ENCODE data around the gene SEPTIN3. TPM values are rescaled to one million over a fixed set of nuclear protein-coding genes. Genes with fewer than 3 reads are reported as not detected.
A peak's percentile ranks its signal among the peaks of the same experiment; 100 is the strongest.

The SEPTIN3 gene
- total RNA-seq, 1 donor from 2014 or later = 0.05 TPM

DNA sequence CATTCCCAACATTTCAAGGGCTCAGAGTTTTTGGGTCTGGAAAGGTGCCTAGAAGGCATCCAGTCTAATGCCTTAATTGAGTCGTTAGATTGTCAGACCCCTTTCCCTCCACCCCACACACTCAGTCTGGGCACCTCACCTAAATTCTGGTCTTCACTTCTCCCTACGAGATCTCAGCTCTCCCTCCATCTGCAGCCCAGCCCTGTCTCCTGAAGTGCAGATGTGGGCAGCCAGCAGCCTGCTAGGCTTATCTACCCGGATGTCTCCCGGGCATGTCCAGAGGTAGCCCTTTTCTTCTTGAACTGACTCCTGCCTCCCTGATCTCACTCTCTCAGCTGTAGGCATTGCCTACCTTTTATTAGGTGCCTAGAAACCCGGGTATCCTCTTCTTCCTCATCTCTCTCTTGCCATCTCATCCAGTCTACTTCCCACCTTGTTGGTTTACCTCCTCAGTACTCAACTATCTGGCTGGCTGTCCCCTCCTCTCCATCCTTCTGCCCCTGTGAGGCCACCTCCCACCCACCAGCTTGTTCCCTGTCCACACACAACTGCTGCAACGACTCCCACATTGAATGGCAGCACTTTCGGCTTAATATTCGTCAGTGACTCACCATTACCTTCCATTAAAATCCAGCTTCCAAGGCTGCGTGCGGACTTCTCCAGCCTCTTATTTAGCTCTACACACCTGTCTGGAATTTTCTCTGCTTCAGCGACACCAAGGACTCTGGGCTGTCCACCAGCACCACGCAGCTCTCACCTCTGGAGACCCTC is 6.2 kb downstream of the SEPTIN3 start:
- no peak for DNase-seq (ENCODE audit: low read depth)

DNA sequence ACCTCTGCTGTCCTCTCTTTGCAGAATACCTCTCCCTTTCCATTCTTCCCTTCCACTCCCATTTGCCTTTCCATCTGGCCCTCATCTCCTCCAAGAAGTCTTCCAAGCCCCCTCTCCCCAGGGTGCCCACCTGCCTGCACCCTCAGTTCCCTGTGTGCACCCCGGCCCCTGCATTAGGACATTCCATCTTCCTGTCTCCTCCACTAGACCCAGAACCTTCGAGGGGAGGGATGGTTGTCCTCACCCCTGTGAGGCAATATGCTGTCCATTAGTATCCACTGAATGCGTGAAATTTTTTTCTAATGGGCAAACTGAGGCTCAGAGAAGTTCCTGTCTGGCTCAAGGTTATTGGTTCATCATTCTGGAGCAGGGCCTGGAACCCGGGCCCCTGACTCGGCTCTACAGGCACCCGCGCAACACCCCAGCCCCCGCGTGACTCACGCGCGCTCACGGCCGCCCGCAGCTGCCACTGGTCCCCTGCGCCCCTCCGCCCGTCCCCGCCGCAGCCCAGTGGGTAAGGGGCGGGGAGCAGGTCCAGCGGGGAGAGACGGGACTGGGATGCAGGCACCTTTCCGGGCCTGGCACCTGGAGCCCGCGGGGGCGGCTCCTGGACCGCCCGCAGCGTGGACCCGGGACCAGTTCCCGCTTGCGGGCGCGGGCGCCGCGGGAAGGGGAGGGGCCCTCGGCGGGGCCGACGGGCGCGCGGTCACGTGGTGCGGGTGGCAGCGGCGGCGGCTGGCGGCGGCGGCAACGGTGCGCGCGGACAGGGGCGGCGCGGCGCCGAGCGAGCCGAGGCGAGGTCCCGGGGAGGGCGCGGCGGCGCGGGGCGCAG is 7.0 kb downstream of the SEPTIN3 start:
- no peak for DNase-seq (ENCODE audit: low read depth)

DNA sequence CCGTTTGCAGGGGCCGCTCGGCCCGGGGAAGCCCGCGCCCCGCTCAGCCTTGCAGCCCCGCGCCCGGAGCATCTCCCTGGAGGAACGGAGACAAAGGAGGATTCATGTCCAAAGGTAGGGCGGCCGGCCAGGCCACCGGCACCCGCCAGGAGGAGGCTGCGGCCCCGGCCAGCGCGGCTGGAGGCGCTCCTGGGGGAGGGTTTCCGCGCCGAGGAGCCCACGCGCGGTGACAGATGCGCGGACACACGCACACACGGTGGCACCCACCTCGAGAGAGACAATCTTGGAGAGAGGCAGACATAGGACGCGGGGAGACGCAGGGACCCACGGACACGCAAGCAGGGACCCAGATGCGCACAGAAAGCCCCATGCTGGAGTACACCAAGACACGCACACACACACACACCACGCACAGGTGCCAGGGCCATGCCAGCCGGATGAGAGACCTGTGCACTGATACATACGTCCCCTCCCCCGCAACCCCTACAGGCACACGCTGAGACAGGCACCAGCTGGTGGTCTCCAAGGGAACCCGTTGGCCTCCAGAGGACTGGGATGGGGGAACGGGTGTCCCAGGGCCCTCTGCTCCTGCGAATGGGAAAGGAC is 7.8 kb downstream of the SEPTIN3 start:
- DNase-seq (ENCODE audit: low read depth) = no peak

DNA sequence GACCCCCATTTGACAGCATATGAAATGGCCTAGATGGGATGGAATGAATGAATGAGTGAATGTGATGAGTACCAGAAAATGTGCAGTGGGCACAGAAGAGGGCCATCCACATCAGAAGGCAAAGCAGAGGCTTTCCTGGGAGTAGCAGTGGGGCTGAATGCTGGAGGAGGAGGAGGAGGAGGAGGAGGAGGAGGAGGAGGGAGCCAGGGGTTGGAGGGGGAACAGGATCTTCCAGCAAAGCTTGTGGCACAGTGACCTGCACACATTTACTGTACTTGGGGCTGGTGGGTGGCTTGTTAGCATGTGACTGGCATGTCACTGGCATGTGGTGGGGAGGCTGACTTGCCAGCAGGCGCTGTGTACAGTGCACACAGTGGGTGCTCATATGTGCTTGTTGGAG is 9.5 kb downstream of the SEPTIN3 start:
- no peak for DNase-seq (ENCODE audit: low read depth)

DNA sequence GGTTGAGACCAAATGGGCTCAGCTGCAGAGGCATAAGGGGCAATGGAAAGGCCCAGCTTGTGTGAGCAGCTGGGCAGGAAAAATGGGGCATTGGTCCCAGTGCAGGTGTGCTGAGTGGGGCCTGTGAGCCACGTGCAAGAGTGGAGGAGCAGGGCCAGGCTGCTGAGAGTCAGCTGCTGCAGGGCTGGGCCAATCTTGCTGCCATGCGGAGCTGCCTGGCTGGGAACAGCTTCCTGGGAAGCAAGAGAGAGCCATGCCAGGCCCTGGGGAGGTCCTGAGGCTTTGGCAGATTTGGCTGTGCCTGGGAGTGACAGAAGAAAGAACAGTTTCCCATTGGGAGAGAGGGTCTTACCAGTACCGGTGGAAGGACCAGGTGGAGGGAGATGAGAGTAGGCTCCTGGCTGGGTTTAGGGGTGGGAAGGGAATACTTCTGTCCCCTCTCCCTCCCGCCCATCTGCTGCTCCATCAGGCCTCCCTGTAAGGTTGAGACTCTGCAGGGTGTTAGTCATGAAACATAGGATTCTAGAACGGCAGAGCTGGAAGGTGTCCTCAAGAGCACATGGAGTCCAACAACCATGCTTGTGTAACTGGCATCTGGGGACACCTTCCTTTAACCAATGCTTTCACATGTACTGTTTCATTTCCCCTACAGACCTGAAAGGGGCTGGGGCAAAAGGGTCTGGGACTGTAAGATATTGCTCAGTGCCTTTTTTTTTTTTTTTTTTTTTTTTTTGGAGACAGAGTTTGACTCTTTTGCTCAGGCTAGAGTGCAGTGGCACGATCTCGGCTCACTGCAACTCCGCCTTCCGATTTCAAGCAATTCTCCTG is 10.4 kb downstream of the SEPTIN3 start:
- no peak for DNase-seq (ENCODE audit: low read depth)

DNA sequence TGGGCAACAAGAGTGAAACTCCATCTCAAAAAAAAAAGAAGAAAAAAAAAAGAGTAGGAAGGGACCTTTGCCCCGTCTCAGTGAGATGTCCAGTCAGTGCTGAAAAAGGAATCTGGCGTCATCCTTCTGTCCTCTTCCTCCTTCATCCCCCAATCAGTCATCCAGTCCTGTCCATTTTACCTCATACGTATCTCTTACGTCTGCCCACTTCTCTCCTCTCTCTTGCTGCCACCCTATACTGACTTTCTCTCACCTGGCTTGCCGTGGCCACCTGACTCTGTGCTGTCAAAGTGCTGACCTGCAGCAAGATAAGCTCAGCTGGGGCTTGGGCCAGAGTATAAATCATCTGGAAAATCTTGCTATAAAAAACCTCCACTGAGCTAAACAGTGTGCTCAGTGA is 13.6 kb downstream of the SEPTIN3 start:
- no peak for DNase-seq (ENCODE audit: low read depth)

DNA sequence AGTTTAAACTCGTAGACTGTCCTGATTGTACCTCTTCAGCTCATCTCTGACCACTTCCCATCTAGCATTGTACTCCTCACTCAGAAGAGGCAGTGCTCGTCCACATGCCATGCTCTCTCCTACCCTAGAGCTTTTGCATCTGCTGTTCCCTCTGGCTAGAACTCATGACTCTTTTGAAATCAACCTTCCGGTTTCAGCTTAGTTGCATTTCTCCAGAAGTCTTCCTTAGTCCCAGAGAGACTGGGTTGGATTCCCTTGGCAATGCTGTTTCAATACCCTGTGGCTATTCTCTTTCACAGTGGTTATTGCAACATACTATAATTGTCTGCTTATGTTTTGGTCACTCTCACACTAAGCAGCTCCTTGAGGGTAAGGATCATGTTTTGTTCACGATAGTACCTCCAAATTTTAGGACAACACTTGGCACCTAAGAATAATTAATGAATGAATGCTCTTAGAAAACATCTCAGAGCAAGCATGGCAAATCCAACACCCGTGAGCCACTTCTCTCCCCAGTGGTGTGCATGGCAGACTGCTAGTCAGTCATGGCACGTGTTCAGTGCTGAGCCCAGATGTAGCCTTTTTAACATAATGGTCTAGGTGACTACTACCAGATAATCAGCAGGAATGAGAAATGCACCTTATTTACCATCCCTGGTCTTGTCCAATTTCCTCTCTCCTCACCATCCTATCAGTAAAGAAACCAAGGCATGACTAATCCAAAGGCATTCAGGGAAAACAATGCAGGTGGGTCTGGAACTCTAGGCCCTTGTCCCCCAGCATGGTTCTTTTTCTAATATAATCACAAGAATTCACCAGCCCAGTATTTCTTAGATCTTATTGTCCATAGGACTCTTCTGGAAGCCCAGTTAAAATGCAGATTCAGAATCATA is 14.5 kb downstream of the SEPTIN3 start:
- DNase-seq (ENCODE audit: low read depth) = peak; percentile 25

DNA sequence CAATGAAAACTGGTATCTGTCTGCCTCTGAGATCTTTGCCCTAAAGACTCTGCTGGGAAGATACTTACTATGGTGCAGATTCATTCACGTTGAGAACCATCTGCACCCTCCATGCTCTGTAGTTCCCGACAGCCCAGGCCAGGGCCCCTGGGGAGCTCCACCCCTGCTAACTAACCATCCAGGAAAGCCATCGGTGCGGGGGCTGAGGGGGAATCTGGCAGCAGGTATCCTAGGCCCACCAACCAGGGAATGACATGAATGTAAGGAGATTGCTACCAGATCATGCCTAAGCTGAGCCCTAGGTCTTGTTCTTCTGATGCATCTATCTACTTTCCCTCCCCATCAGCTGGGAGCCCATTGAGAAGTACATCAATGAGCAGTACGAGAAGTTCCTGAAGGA is 18.0 kb downstream of the SEPTIN3 start:
- DNase-seq (ENCODE audit: low read depth) = no peak

DNA sequence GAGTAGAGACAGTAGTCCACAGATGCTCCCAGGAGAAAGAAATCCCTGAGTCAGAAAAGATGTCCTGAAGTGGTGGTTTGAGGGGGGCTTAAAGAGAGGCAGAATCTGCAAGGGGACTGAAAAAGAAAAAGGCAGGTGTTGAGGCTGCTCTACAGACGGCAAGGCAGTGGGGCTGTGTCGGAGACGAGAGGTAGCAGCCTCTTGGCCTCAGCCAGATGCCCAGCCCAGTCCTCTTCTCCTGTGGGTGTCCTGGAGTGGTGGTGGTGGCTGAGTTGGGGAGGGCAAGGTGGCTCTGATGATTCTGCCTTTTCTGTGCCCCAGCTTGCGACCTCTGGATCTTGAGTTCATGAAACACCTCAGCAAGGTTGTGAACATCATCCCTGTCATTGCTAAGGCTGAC is 20.0 kb downstream of the SEPTIN3 start:
- no peak for DNase-seq (ENCODE audit: low read depth)

DNA sequence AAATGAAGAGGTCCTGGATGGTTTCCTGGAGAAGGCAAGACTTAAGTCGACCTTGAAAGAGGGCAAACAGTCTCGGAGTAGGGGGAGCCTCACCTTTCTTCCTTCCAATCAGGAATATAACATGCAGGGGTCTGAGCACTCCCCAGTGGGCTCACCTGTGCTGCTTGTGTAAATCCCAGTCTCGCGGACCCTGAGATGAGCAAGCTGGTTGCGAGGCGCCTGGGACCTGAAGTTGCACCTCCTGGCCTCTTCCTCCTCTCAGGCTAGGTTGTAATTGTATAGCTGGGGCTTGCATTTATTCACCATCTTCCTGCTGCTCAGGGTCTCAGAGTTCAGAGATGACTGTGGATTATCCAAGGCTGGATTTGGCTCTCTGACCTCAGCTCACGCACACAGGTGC is 21.9 kb downstream of the SEPTIN3 start:
- no peak for DNase-seq (ENCODE audit: low read depth)

DNA sequence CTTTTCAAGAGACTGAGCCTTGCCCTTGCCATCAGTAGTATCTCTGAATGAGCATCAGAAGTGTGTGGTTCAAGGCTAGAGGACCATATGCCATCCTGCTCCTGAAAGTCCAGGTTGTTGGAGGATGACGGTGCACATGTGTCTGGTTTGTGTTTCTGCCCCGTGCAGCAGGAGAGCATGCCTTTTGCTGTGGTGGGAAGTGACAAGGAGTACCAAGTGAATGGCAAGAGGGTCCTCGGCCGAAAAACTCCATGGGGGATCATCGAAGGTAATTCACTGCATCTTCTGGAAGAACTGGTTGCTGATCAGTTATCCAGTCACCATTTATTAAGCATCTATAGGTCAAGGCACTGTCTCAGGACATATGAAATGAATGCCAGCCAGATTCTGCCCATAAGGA is 23.3 kb downstream of the SEPTIN3 start:
- DNase-seq (ENCODE audit: low read depth) = no peak

DNA sequence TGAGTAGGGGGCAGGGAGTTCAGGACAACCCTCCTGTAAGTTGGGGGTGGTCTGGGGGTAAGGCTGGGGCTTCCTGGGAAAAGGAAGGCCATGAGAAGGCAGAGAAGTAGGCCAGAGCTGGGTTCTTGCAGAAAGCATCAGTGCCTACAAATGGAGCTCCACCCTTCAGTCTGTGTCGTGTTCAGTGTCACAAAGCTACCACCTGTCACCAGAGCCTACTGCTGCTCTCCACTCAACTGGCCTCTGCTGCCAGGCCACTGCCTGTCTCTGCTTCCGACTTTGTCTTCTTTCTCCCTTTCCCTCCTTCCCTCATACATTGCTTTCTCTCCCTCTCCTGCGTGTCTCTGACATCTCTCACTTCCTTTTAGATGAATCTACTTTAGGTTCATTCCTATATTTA is 26.0 kb downstream of the SEPTIN3 start:
- no peak for DNase-seq (ENCODE audit: low read depth)

DNA sequence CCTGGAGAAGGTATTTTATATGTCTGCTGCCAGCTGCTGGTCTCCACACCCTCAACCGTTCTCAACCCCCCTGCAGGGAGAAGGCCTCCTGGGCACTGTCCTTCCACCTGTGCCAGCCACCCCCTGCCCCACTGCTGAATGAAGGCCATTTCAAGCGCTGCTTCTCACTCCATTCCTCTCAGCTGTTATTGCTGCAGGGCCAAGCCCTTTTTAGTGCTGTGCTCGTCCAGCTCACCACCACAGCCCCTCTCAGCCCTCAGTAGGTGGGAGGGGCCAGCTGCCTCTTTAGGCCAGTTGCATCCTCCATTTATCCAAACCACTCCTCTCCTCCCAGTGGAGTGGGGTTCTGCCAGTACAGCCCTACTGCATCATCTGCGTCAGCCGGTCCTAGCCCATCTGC is 27.6 kb downstream of the SEPTIN3 start:
- DNase-seq (ENCODE audit: low read depth) = no peak

DNA sequence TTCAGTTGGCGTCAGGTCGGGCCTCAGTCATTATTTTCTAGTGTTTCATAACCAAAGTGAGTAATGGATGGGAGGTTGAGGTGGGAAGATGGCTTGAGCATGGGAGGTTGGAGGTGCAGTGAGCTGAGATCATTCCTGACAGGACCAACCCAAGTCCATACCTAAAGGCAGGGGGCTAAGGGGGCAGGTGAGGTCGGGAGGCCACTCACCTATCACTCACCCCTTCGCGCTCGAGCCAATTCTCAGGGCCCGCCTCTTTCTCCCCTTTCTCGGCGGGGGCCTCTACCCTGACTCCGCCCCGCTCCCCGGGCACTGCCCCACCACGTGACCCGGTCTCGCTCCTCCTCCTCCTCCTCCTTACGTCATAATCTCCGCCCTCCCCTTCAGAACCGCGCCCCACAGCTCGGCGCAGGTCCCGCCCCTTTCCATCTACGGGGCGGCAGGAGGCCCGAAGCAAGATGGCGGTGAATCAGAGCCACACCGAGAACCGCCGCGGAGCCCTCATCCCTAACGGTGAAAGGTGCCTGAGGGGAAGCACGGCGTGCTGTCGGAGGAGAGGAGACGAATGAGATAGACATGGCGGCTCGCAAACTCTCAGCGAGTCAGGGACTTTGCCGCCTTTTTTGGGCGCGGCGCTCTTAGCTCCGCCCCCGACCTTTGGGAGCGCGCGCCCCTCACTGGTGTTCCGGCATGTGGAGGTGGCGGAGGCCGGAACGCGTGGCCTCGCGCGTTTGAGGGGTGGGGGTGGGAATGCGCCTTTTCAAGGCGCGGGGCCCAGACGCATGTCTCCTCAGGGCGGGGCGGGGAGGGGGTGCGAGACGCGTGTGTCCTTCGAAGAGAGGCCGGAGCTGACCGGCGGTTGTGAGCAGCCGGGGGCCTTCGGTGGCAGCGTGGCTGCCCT is 29.4 kb downstream of the SEPTIN3 start, which contains the start of gene WBP2NL:
WBP2NL (plus strand) TSS at position 428 of the 901 bp plus-strand sequence; CDS start at position 459, 31 bp downstream.
- DNase-seq (ENCODE audit: low read depth) = peak; percentile 62

DNA sequence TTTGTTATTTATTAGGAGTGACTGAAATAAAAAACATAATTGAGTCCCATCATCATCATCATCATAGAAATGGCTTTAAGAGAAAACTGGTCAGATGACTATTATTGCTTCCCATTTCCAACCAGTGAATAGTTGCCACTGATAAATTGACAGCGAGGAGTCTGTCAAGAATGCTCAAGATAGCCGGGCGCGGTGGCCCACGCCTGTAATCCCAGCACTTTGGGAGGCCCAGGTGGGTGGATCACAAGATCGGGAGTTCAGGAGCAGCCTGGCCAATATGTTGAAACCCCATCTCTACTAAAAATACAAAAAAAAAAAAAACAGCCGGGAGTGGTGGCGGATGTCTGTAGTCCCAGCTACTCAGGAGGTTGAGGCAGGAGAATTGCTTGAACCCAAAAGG is 31.2 kb downstream of the SEPTIN3 start:
- DNase-seq (ENCODE audit: low read depth) = no peak

DNA sequence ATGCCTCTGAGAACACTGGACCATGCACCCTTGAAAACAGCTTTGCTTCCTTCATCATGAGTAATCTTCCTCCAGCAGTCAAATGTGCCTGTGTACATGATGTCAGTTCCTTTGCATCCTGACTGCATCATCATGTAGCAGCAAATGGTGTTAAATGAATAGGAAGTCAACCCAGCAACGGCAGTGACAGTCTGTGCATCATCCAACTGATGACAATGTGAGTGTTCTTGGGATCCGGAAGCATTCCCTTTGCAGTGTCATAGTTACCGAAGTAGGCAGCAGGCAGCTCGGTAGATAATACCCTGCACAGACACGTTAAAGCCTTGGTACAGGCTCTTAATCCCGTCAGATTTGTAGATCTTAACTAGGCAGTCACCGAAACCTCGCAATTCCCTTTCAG is 31.9 kb downstream of the SEPTIN3 start:
- DNase-seq (ENCODE audit: low read depth) = no peak

DNA sequence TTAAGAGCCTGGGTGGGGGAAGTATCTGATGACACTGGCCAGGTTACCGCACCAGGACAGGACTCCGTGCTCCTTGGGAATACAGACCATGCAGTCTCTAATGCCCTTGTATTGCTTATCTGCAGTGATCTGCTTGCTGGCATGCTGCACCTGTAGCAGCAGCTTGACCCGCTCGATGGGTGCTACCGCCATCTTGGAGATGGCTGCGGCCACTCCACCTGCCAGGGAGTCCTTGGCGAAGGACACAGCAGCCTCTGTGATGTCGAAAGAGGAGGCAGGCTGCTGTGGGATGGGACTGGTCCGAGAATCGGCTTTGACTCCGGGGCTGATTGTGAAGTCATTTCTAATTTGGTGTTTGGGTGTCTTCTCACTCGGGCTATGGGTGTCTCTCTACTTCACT is 32.5 kb downstream of the SEPTIN3 start:
- DNase-seq (ENCODE audit: low read depth) = no peak

DNA sequence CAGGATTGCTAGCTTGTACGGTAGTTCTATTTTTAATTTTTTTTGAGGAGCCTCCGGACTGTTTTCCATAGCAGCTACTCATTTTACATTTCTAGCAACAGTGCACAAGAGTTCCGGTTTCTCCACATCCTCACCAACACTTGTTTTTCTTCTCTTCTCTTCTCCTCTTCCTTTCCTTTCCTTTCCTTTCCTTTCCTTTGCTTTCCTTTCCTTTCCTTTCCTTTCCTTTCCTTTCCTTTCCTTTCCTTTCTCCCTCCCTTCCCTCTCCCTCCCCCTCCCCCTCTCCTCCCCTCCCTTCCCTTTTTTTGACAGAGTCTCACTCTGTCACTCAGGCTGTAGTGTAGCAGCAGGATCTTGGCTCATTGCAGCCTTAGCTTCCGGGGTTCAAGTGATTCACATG is 38.7 kb downstream of the SEPTIN3 start:
- DNase-seq (ENCODE audit: low read depth) = no peak

DNA sequence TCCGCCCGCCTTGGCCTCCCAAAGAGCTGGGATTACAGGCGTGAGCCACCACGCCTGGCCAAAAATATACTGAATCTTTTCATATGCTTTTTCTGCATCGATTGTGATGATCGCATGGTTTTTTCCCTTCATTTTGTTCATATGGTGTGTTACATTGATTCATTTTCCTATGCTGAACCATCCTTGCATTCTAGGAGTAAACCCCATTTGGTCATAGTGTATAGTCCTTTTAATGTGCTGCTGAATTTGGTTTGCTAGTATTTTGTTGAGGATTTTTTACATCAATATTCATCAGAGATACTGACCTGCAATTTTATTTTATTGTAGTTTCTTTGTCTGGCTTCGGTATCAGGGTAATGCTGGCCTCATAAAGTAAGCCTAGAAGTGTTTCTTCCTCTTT is 41.5 kb downstream of the SEPTIN3 start:
- DNase-seq (ENCODE audit: low read depth) = no peak

DNA sequence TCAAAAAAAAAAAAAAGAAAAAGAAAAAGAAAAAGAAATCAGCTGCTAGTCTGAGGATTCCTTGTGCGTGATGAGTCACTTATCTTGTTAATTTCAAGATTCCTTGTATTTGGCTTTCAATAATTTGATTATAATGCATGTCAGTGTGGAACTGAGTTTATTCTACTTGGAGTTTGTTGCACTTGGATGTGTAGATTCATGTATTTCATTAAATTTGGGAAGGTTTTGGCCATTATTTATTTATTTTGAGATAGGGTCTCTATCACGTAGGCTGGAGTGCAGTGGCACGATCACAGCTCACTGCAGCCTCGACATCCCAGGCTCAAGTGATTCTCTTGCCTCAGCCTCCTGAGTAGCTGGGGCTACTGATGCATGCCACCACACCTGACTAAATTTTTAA is 44.1 kb downstream of the SEPTIN3 start:
- no peak for DNase-seq (ENCODE audit: low read depth)

All from renal cortical epithelial cell (primary cell).